Liver (tissue), 3 donors: Measurements from ENCODE around the gene PEAK1.

Experiments used
- FOXA1 ChIP-seq: IDR thresholded peaks from 2 replicates; pipeline ENCODE4 v1.6.1; 2016; ENCODE audit warnings: antibody characterized with exemption
- GABPA ChIP-seq, 2 donors: IDR thresholded peaks in 1 of 2; conservative IDR thresholded peaks in 1 of 2; 2 replicates each; pipeline ENCODE4 v1.6.1; 2016; ENCODE audit warnings: antibody characterized with exemption in 2 of 2, mild to moderate bottlenecking in 1 of 2, moderate library complexity in 1 of 2
- HNF4A ChIP-seq, 2 donors: conservative IDR thresholded peaks; 2 replicates each; pipeline ENCODE4 v1.6.1; 2016; ENCODE audit warnings: antibody characterized with exemption in 2 of 2, mild to moderate bottlenecking in 2 of 2
- HNF4G ChIP-seq: IDR thresholded peaks from 2 replicates; pipeline ENCODE4 v1.6.1; 2016; ENCODE audit warnings: antibody characterized with exemption
- JUND ChIP-seq, 2 donors: IDR thresholded peaks; 2 replicates each; pipeline ENCODE4 v1.6.1; 2016; ENCODE audit warnings: antibody characterized with exemption in 2 of 2
- NR2F2 ChIP-seq: IDR thresholded peaks from 2 replicates; pipeline ENCODE4 v1.6.1; 2016; ENCODE audit warnings: antibody characterized with exemption
- RAD21 ChIP-seq, 2 donors: IDR thresholded peaks; 2 replicates each; pipeline ENCODE4 v1.6.1; 2016; ENCODE audit warnings: antibody characterized with exemption in 2 of 2, mild to moderate bottlenecking in 2 of 2
- RXRA ChIP-seq, 2 donors: IDR thresholded peaks; 2 replicates each; pipeline ENCODE4 v1.6.1; 2017 to 2018; ENCODE audit warnings: antibody characterized with exemption in 2 of 2, mild to moderate bottlenecking in 1 of 2
- TAF1 ChIP-seq: conservative IDR thresholded peaks from 2 replicates; pipeline ENCODE4 v1.6.1; 2016; ENCODE audit warnings: antibody characterized with exemption, mild to moderate bottlenecking
- YY1 ChIP-seq: IDR thresholded peaks from 2 replicates; pipeline ENCODE4 v1.6.1; 2016; ENCODE audit warnings: antibody characterized with exemption, mild to moderate bottlenecking
- TF ChIP-seq, protein P1 (sequence below): fragments of 150-350 bp; IDR thresholded peaks from 2 replicates; pipeline ENCODE4 v1.5.1; 2017; ENCODE audit warnings: improper control_type of control experiment, low read depth, low read length; ENCODE audit not compliant: missing input control
- TF ChIP-seq, protein P2 (sequence below): IDR thresholded peaks from 2 replicates; pipeline ENCODE4 v1.6.1; 2016; ENCODE audit warnings: antibody characterized with exemption
- TF ChIP-seq, protein P3 (sequence below): IDR thresholded peaks from 2 replicates; pipeline ENCODE4 v1.6.1; 2016; ENCODE audit warnings: antibody characterized with exemption
- donor health status: healthy.
- donor health status: healthy.

- TF ChIP-seq, protein P1, sequence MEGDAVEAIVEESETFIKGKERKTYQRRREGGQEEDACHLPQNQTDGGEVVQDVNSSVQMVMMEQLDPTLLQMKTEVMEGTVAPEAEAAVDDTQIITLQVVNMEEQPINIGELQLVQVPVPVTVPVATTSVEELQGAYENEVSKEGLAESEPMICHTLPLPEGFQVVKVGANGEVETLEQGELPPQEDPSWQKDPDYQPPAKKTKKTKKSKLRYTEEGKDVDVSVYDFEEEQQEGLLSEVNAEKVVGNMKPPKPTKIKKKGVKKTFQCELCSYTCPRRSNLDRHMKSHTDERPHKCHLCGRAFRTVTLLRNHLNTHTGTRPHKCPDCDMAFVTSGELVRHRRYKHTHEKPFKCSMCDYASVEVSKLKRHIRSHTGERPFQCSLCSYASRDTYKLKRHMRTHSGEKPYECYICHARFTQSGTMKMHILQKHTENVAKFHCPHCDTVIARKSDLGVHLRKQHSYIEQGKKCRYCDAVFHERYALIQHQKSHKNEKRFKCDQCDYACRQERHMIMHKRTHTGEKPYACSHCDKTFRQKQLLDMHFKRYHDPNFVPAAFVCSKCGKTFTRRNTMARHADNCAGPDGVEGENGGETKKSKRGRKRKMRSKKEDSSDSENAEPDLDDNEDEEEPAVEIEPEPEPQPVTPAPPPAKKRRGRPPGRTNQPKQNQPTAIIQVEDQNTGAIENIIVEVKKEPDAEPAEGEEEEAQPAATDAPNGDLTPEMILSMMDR, result no peak
- no peak for TF ChIP-seq HNF4G
- no peak for TF ChIP-seq NR2F2
- TF ChIP-seq, protein P2, sequence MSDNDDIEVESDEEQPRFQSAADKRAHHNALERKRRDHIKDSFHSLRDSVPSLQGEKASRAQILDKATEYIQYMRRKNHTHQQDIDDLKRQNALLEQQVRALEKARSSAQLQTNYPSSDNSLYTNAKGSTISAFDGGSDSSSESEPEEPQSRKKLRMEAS, result no peak
- no peak for TF ChIP-seq JUND (IDR thresholded peaks at IDR 0.05)
- TF ChIP-seq, protein P3, sequence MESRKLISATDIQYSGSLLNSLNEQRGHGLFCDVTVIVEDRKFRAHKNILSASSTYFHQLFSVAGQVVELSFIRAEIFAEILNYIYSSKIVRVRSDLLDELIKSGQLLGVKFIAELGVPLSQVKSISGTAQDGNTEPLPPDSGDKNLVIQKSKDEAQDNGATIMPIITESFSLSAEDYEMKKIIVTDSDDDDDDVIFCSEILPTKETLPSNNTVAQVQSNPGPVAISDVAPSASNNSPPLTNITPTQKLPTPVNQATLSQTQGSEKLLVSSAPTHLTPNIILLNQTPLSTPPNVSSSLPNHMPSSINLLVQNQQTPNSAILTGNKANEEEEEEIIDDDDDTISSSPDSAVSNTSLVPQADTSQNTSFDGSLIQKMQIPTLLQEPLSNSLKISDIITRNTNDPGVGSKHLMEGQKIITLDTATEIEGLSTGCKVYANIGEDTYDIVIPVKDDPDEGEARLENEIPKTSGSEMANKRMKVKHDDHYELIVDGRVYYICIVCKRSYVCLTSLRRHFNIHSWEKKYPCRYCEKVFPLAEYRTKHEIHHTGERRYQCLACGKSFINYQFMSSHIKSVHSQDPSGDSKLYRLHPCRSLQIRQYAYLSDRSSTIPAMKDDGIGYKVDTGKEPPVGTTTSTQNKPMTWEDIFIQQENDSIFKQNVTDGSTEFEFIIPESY, result no peak
- no peak for TF ChIP-seq FOXA1
- no peak for TF ChIP-seq TAF1
- TF ChIP-seq YY1, result no peak
- no peak for TF ChIP-seq GABPA (IDR thresholded peaks at IDR 0.05 in 1 of 2, conservative IDR thresholded peaks at IDR 0.05 in 1 of 2)
- no peak for TF ChIP-seq RAD21 (IDR thresholded peaks at IDR 0.05)
- TF ChIP-seq RXRA (IDR thresholded peaks at IDR 0.05), result no peak
- TF ChIP-seq HNF4A (conservative IDR thresholded peaks at IDR 0.05), result no peak
Observed at GRCh38 chr15:77326366-77326765, 93.5 kb downstream of the PEAK1 start.
